Measurements from ENCODE around the gene INCA1.

The INCA1 gene

DNA sequence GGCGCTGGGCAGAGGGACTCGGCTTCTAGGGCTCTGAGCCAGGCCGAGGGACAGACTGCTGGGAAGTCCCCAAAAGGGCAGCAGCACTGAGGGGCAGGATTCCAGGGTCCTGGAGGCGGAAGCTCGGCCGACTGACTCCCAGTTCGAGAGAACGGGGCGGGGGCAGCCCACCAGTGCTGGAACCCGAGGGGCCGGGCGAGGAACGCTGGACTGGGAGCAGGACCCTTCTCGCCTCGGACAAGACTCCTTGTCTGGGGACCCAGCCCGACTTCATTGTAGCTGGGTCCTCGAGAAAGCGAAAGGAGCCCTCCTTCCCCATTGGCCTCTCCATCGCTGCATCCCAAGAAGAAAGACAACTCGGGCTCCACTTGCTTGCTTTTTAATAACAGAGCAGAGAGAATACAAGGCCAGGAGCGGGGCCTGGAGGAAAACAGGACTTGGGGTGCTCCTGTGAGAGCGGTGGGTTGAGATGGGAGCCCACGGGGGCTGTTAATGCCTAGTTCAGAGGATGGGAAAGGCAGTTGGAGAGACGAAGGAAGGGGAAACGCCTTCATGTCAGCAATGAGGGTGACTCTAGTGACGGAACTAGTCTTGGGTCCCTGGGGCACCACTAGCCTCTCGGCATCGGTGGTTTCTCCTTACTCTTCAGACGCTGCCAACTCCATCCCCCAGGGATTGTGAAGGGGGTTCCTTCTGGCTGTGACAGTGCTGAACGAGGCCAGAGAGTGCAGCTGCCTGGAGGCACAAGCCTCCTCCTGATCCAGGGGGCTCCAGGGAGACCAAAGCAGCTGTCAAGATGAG is 9.4 kb downstream of the INCA1 start:
- TF ChIP-seq, protein P1, sequence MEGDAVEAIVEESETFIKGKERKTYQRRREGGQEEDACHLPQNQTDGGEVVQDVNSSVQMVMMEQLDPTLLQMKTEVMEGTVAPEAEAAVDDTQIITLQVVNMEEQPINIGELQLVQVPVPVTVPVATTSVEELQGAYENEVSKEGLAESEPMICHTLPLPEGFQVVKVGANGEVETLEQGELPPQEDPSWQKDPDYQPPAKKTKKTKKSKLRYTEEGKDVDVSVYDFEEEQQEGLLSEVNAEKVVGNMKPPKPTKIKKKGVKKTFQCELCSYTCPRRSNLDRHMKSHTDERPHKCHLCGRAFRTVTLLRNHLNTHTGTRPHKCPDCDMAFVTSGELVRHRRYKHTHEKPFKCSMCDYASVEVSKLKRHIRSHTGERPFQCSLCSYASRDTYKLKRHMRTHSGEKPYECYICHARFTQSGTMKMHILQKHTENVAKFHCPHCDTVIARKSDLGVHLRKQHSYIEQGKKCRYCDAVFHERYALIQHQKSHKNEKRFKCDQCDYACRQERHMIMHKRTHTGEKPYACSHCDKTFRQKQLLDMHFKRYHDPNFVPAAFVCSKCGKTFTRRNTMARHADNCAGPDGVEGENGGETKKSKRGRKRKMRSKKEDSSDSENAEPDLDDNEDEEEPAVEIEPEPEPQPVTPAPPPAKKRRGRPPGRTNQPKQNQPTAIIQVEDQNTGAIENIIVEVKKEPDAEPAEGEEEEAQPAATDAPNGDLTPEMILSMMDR (IDR thresholded peaks at IDR 0.05; ENCODE audit: low read depth, low read length, poor library complexity, severe bottlenecking): no peak
- TF ChIP-seq EZH2phosphoT487 (IDR thresholded peaks at IDR 0.05; ENCODE audit: borderline replicate concordance, low read length): no peak
- H3F3A ChIP-seq (ENCODE audit: control insufficient read depth, insufficient read depth): peaks cover 4% of the 10 kb centered on the region; the same call in 1 of the 2 replicates

DNA sequence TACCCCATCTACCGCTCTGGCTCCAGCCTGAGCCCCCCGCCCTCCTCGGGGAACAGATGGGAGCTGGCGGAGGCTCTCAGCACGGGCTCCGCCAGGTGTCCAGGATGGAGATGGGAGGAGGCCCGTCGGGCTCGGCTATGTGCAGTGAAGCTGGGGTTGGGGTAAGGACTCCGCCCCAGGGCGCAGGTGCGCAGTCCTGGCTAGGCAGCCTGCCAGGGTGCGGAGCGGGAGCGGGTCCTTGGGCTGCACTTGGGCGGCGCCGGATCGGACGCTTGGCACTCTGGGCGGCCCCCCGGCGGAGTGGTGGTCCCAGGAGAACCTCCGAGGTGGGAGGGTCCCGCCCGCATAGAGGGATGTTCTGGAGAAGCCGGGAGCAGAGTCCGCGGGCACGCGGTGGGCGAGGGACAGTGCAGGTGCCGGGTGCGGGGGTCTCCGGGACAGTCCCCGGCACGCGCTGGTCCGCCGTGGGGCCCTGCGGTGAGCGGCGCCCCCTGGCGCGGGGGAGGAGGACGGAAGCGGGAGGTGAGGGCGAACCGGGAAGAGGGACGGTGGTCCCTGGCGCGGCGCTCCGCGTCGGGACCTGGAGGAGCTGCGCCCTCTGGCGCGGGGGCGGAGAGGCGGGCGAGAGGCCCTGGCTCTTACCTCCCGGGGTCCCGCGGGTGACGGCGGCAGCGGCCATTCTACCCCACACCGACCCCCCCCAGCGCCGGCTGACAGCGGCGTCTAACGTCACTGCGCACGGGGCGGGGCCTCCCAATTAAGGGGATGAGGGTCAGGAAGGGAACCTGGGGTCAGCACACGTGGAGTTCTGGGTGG is 10.2 kb downstream of the INCA1 start, which contains the start of gene CAMTA2:
TSS of gene CAMTA2 (minus strand) at position 725 of the 816 bp plus-strand sequence. CDS start 1,453 bp downstream, outside the sequence.
- peak within 1 kb of the TSS; percentile 51 for H3K27ac ChIP-seq (ENCODE audit: low read depth, low read length)

More for the DNA sequence above, 9.4 kb downstream of the INCA1 start:
- H3K36me3 ChIP-seq (ENCODE audit: control insufficient read depth, low read length): peaks cover 6% of the 10 kb centered on the region; the same call in 1 of the 2 replicates
- H4K20me1 ChIP-seq (ENCODE audit: control insufficient read depth, insufficient read depth, low read depth, low read length): no peaks in the 10 kb centered on the region
- peak overlapping the region; percentile 91 for H3K4me3 ChIP-seq (ENCODE audit: low read length)
- no peaks in the 10 kb centered on the region for H3K9me2 ChIP-seq (replicated peaks; ENCODE audit: control insufficient read depth, low read length)
- H3K4me2 ChIP-seq (ENCODE audit: low read length): peak overlapping the region; percentile 90
- peaks cover 29% of the 10 kb centered on the region for H3K79me2 ChIP-seq (ENCODE audit: control insufficient read depth, low read length)
- peak overlapping the region; percentile 51 for H3K27ac ChIP-seq (ENCODE audit: low read depth, low read length)
- H3K9me3 ChIP-seq (ENCODE audit: control insufficient read depth, insufficient read depth, low read length): no peaks in the 10 kb centered on the region
- H3K4me1 ChIP-seq (ENCODE audit: control insufficient read depth, low read length): peaks cover 32% of the 10 kb centered on the region
- H3K27me3 ChIP-seq (ENCODE audit: control insufficient read depth, low read length): no peaks in the 10 kb centered on the region

DNA sequence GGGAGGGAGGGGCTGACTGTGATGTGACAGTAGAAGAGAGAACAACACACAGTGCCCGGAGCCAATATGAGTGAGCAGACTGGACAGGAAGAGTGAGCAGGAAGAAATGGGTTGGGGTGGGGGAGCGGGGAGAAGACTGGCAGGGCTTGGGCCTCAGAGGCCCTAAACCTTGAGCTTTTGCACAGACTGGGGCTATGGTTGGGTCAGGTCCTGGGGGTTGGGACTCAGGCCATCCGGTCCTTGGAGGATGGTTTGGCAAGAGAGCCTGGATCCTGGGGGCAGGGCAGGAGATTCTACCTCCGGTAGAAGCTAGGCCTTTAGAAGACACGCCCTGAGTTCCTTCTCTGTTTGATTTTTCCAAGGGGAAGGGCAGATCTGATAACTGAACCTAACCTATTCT is 10.9 kb downstream of the INCA1 start:
- Histone ChIP-seq H3K4me3 (ENCODE audit: low read length) (peak overlapping the region; percentile 91), H3K36me3 (ENCODE audit: control insufficient read depth, low read length) (peaks cover 21% of the 10 kb centered on the region), H3K4me2 (ENCODE audit: low read length) (peak overlapping the region; percentile 90), H3K4me1 (ENCODE audit: control insufficient read depth, low read length) (peaks cover 44% of the 10 kb centered on the region), H4K20me1 (ENCODE audit: control insufficient read depth, insufficient read depth, low read depth, low read length) (no peaks in the 10 kb centered on the region), H3F3A (ENCODE audit: control insufficient read depth, insufficient read depth) (peaks cover 8% of the 10 kb centered on the region), H3K27ac (ENCODE audit: low read depth, low read length) (peak overlapping the region; percentile 51), H3K9me2 (replicated peaks; ENCODE audit: control insufficient read depth, low read length) (no peaks in the 10 kb centered on the region), H3K27me3 (ENCODE audit: control insufficient read depth, low read length) (no peaks in the 10 kb centered on the region), H3K79me2 (ENCODE audit: control insufficient read depth, low read length) (peaks cover 29% of the 10 kb centered on the region), H3K9me3 (ENCODE audit: control insufficient read depth, insufficient read depth, low read length) (no peaks in the 10 kb centered on the region)
- no peak for TF ChIP-seq EZH2phosphoT487 (IDR thresholded peaks at IDR 0.05; ENCODE audit: borderline replicate concordance, low read length)
- TF ChIP-seq, protein P1 (IDR thresholded peaks at IDR 0.05; ENCODE audit: low read depth, low read length, poor library complexity, severe bottlenecking): no peak

More for the DNA sequence above, 10.2 kb downstream of the INCA1 start, which contains the start of gene CAMTA2:
- H4K20me1 ChIP-seq (ENCODE audit: control insufficient read depth, insufficient read depth, low read depth, low read length): no peaks in the 10 kb centered on the region
- no peaks in the 10 kb centered on the region for H3K9me2 ChIP-seq (replicated peaks; ENCODE audit: control insufficient read depth, low read length)
- H3K27me3 ChIP-seq (ENCODE audit: control insufficient read depth, low read length): no peaks in the 10 kb centered on the region
- peak within 1 kb of the TSS; percentile 90 for H3K4me2 ChIP-seq (ENCODE audit: low read length)
- peak within 1 kb of the TSS; percentile 91 for H3K4me3 ChIP-seq (ENCODE audit: low read length)
- TF ChIP-seq, protein P1 (IDR thresholded peaks at IDR 0.05; ENCODE audit: low read depth, low read length, poor library complexity, severe bottlenecking): peak; percentile 98
- no peak for TF ChIP-seq EZH2phosphoT487 (IDR thresholded peaks at IDR 0.05; ENCODE audit: borderline replicate concordance, low read length)
- peaks cover 14% of the 10 kb centered on the region; the same call in 1 of the 2 replicates for H3K36me3 ChIP-seq (ENCODE audit: control insufficient read depth, low read length)
- H3F3A ChIP-seq (ENCODE audit: control insufficient read depth, insufficient read depth): peaks cover 4% of the 10 kb centered on the region; the same call in 1 of the 2 replicates
- peaks cover 29% of the 10 kb centered on the region for H3K79me2 ChIP-seq (ENCODE audit: control insufficient read depth, low read length)
- H3K4me1 ChIP-seq (ENCODE audit: control insufficient read depth, low read length): peaks cover 36% of the 10 kb centered on the region
- no peaks in the 10 kb centered on the region for H3K9me3 ChIP-seq (ENCODE audit: control insufficient read depth, insufficient read depth, low read length)
